BE2C (cell line): ENCODE data around the gene JUP.
A peak's percentile ranks its signal among the peaks of the same experiment; 100 is the strongest.

Source experiments
- DNase-seq: peaks from one replicate; pipeline ENCODE4 v3.0.0-alpha.2; 2020
- H3K27me3 ChIP-seq: fragments of 250-450 bp; sonication (Bioruptor Pico); 2 replicates; pipeline ENCODE4 v1.5.1; 2020; ENCODE audit warnings: mild to moderate bottlenecking
- H3K36me3 ChIP-seq: fragments of 250-450 bp; sonication (Bioruptor Pico); 2 replicates; pipeline ENCODE4 v1.5.1; 2020; ENCODE audit warnings: mild to moderate bottlenecking
- H3K4me1 ChIP-seq: fragments of 250-450 bp; sonication (Bioruptor Pico); 2 replicates; pipeline ENCODE4 v1.5.1; 2020
- H3K4me3 ChIP-seq: 2 replicates; pipeline ENCODE4 v1.5.1; 2011; ENCODE audit warnings: low read depth, low read length
- H3K9me3 ChIP-seq: fragments of 250-450 bp; sonication (Bioruptor Pico); 2 replicates; pipeline ENCODE4 v1.5.1; 2020
- TF ChIP-seq, protein P1 (sequence below): IDR thresholded peaks from 2 replicates; pipeline ENCODE4 v1.5.1; 2012; ENCODE audit warnings: mild to moderate bottlenecking, low read depth, low read length

The JUP gene

DNA sequence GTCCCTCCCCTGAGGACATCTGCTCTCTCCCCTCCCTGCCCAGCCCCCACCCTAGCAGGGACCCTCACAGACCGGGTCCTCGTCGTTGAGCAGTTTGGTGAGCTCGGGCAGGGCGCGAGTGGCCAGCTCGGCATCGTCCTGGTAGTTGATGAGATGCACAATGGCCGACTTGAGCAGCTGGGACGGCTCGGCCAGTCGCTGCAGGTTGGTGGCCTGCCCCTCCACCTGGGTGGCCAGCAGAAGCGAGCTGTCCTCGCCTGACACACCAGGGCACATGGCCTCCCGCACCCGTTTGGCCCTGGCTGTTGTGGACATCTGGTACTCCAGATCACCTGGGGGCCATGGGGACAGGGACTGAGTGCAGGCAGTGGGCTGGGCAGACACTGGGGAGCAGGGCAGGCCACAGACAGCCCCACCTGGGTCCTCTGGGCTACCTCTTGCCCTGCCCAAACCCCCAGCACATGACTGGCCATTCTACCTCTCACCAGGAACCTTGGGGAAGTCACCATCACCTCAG is 17.1 kb downstream of the JUP start:
- TF ChIP-seq, protein P1, sequence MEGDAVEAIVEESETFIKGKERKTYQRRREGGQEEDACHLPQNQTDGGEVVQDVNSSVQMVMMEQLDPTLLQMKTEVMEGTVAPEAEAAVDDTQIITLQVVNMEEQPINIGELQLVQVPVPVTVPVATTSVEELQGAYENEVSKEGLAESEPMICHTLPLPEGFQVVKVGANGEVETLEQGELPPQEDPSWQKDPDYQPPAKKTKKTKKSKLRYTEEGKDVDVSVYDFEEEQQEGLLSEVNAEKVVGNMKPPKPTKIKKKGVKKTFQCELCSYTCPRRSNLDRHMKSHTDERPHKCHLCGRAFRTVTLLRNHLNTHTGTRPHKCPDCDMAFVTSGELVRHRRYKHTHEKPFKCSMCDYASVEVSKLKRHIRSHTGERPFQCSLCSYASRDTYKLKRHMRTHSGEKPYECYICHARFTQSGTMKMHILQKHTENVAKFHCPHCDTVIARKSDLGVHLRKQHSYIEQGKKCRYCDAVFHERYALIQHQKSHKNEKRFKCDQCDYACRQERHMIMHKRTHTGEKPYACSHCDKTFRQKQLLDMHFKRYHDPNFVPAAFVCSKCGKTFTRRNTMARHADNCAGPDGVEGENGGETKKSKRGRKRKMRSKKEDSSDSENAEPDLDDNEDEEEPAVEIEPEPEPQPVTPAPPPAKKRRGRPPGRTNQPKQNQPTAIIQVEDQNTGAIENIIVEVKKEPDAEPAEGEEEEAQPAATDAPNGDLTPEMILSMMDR = no peak
- Histone ChIP-seq H3K9me3 (no peaks in the 10 kb centered on the region), H3K27me3 (no peaks in the 10 kb centered on the region), H3K36me3 (peaks cover 19% of the 10 kb centered on the region), H3K4me3 (no peak overlapping the region), H3K4me1 (peaks cover 12% of the 10 kb centered on the region)
- DNase-seq = no peak

DNA sequence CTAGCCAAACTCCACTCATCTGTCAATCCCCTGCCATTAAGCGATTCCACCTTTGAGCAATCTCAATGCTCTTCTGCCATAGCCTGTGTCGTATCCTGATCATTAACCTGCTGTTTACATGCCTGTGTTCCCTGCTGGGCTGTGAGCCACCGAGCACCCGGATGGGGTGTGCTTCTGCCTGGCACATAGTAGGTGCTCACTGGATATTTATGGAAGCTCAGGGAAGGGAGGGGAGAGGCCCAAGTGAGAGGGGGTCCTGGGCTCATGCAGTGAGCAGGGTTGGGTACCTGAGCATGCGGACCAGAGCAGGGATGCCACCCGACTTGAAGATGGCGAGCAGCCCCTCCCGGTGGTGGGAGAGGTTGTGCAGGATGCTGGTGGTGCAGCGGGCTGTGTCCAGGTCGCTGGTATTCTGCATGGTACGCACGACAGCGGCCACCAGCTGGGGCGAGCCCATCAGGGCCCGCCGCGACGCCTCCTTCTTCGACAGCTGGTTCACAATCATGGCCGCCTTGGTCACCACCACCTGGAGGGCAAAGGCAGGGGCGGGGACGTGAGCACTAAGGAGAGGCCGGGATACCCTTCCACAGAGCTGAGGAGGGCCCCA is 17.7 kb downstream of the JUP start:
- peaks cover 11% of the 10 kb centered on the region for H3K4me1 ChIP-seq
- H3K9me3 ChIP-seq = no peaks in the 10 kb centered on the region
- H3K27me3 ChIP-seq = no peaks in the 10 kb centered on the region
- no peak overlapping the region for H3K4me3 ChIP-seq
- TF ChIP-seq, protein P1 = 0 out of 2 replicates have a peak, but pooled peaks have one; percentile 2
- no peak for DNase-seq
- H3K36me3 ChIP-seq = peaks cover 23% of the 10 kb centered on the region

DNA sequence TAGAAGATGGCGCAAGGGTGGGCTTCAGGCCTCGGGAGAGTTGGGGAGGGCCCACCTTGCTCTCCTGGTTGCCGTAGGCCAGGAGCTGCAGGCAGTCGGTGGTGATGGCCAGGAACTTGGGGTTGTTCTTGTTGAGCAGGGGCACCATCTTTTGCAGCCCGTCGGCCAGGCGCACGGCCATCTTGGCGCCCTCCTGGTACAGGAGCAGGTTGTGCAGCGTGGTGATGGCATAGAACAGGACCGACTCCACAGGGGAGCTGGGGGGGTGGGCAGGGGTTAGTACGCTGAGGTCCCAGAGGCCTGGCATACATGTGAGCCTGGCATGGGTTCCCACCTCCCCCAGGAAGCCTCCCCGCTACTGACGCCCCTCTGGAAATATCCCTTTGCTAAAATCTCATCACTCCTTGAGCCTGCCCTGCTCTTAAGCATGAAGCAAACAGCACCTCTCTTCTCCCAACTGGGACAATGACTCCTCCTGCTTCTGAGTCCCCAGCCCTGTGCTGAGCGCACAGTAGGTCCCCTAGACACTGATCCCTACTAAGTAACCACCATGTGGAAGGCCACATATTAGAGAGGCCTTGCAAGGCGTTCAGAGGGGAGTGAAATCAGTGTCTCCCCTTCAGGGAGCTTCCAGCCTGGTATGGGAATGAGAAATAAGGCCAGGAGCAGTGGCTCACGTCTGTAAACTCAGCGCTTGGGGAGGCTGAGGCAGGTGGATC is 19.0 kb downstream of the JUP start:
- Histone ChIP-seq H3K27me3 (no peaks in the 10 kb centered on the region), H3K9me3 (no peaks in the 10 kb centered on the region), H3K4me3 (no peak overlapping the region), H3K36me3 (peaks cover 28% of the 10 kb centered on the region), H3K4me1 (peaks cover 1% of the 10 kb centered on the region)
- TF ChIP-seq, protein P1 = no peak
- no peak for DNase-seq

DNA sequence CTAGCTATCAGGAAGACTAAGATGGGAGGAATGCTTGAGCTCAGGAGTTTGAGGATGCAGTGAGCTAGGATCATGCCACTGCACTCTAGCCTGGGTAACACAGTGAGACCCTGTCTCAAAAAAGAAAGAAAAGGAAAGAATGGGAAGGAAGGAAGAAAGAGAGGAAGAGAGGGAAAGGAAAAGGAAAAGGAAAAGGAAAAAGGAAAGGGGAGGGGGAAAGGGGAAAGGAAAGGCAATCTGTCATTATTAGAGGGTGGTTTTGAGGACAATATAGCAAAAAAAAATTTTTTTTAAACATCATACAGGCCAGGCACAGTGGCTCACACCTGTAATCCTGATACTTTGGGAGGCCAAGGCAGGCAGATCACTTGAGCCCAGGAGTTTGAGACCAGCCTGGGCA is 20.4 kb downstream of the JUP start:
- no peak overlapping the region for H3K4me3 ChIP-seq
- no peaks in the 10 kb centered on the region for H3K4me1 ChIP-seq
- peaks cover 28% of the 10 kb centered on the region for H3K36me3 ChIP-seq
- no peak for DNase-seq
- no peaks in the 10 kb centered on the region for H3K27me3 ChIP-seq
- H3K9me3 ChIP-seq = no peaks in the 10 kb centered on the region
- TF ChIP-seq, protein P1 = no peak

DNA sequence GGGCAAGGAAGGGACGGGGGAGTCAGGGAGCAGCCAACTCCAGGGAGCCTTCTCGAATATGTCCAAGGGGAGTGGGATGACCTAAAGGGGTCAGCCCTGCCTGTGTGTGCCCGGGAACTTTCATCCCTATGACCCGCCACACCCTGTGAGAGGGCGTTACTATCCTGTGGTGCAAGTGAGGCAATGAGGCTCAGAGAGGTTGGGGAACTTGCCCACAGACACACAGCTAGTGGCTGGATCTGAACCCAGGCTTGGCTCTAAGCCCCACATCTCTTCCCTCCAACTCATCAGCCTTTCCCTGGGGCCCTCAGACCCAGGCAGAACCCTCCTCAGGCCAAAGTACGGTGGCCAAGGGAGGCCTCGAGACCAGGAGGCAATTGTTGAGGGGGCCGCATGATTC is 23.2 kb downstream of the JUP start:
- no peak for DNase-seq
- Histone ChIP-seq H3K9me3 (no peaks in the 10 kb centered on the region), H3K27me3 (no peaks in the 10 kb centered on the region), H3K4me3 (no peak overlapping the region), H3K36me3 (peaks cover 21% of the 10 kb centered on the region), H3K4me1 (no peaks in the 10 kb centered on the region)
- TF ChIP-seq, protein P1 = no peak

DNA sequence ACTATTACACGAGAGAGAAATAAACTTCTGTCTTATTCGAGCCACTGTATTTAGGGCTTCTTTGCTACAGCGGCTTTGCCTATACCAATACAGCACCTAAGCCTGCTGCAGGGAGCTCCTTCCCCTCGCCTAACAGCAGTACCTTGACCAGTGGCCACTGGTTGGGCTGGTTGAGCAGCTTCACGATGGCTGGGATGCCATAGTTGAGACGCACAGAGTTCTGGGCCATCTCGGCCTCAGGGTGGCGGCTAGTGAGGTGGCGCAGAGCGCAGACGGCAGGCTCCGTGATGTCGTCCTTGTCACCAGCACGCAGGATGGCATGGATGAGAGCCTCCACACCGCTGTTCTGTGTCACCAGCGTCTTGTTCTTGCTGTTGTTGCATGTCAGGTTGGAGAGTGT is 23.7 kb downstream of the JUP start:
- Histone ChIP-seq H3K36me3 (peaks cover 19% of the 10 kb centered on the region), H3K9me3 (no peaks in the 10 kb centered on the region)

More for the DNA sequence above, 23.7 kb downstream of the JUP start:
- TF ChIP-seq, protein P1 = no peak
- no peak for DNase-seq
- Histone ChIP-seq H3K4me1 (no peaks in the 10 kb centered on the region), H3K4me3 (no peak overlapping the region), H3K27me3 (no peaks in the 10 kb centered on the region)
